Kasumi-1 (cell line): ENCODE measurements around the gene SUN3.
"Not testable (repeated sequence)": the region's sequence is repeated elsewhere in the genome, so short reads cannot be mapped to it uniquely, and the experiment has no call there.

ENCODE experiments used
- DNase-seq, 2 experiments: peaks; one replicate each; lab custom pipeline; 2025; lab: John Stamatoyannopoulos, UW

Gene SUN3

GRCh38 chr7:48025624-48026023 lies 3.3 kb downstream of the SUN3 start:
- no peak for DNase-seq

GRCh38 chr7:48017674-48018073 lies 11.2 kb downstream of the SUN3 start:
- DNase-seq = no peak

- no peak for DNase-seq
Measured at GRCh38 chr7:48016641-48017040, 12.3 kb downstream of the SUN3 start.

GRCh38 chr7:48011951-48012350 lies 17.0 kb downstream of the SUN3 start:
- DNase-seq = no peak

- DNase-seq = no peak
Measured at GRCh38 chr7:48011323-48011722, 17.6 kb downstream of the SUN3 start.

GRCh38 chr7:48009954-48010353 lies 19.0 kb downstream of the SUN3 start:
- DNase-seq = no peak

- no peak for DNase-seq
Measured at GRCh38 chr7:48009257-48009656, 19.6 kb downstream of the SUN3 start.

- no peak for DNase-seq
Measured at GRCh38 chr7:48006866-48007265, 22.0 kb downstream of the SUN3 start.

- DNase-seq = no peak
Measured at GRCh38 chr7:48004638-48005037, 24.3 kb downstream of the SUN3 start.

- no peak for DNase-seq
Measured at GRCh38 chr7:48004032-48004431, 24.9 kb downstream of the SUN3 start.

GRCh38 chr7:48000164-48000563 lies 28.7 kb downstream of the SUN3 start:
- DNase-seq = not testable (repeated sequence)

- no peak for DNase-seq
Measured at GRCh38 chr7:47999413-47999812, 29.5 kb downstream of the SUN3 start.

GRCh38 chr7:47992446-47992845 lies 36.5 kb downstream of the SUN3 start:
- no peak for DNase-seq

- peak; percentile 97 to 98 for DNase-seq
Measured at GRCh38 chr7:47991741-47992311, 37.1 kb downstream of the SUN3 start.

- peak; percentile 48 to 57 for DNase-seq
Measured at GRCh38 chr7:47991270-47991669, 37.6 kb downstream of the SUN3 start.

- DNase-seq = no peak
Measured at GRCh38 chr7:47990592-47990991, 38.3 kb downstream of the SUN3 start.

- not testable (repeated sequence) for DNase-seq
Measured at GRCh38 chr7:47989607-47990400, 39.1 kb downstream of the SUN3 start.

GRCh38 chr7:47988496-47989386 lies 40.2 kb downstream of the SUN3 start:
- DNase-seq = peak; percentile 45 to 60

GRCh38 chr7:47982610-47983009 lies 46.3 kb downstream of the SUN3 start:
- DNase-seq = peak in 1 of 2 experiments; percentile 9

GRCh38 chr7:47980648-47981047 lies 48.3 kb downstream of the SUN3 start:
- DNase-seq = not testable (repeated sequence)

GRCh38 chr7:47979832-47980181 lies 49.1 kb downstream of the SUN3 start:
- peak in 1 of 2 experiments; percentile 68 for DNase-seq

GRCh38 chr7:47979145-47979831 lies 49.6 kb downstream of the SUN3 start, which contains the start of gene HUS1:
HUS1 (minus strand) TSS chr7:47979615; CDS start chr7:47979519, 96 bp downstream.
- DNase-seq = peak; percentile 92 to 95
